K562 (cell line): ENCODE measurements around the gene ZNF750. TPM values are rescaled to one million over a fixed set of nuclear protein-coding genes. Genes with fewer than 3 reads are reported as not detected.

Experiments used
- ATAC-seq: fragments of 200-7000 bp; cut with Tn5 transposase; 3 replicates; pipeline ENCODE4 v1.9.1; 2020; ENCODE audit warnings: moderate library complexity
- BruUV-seq: library from RNA; stranded (reverse); fragments of 400-500 nt; replicated peaks from 2 replicates; lab custom pipeline; 2021; lab: Mats Ljungman, UMichigan
- CTCF ChIA-PET: fragments of 300-600 bp; formaldehyde crosslinking; extraction: SDS; loops from one replicate; lab custom pipeline; 2021; ENCODE audit warnings: low intra/inter-chr PET ratio; lab: Yijun Ruan, JAX
- POLR2A ChIA-PET: fragments of 300-600, 350-650 bp; sonication (Branson Sonifier 250); formaldehyde crosslinking; extraction: SDS; loops from one replicate; lab custom pipeline; 2021; ENCODE audit warnings: antibody characterized with exemption, inconsistent platforms; lab: Yijun Ruan, JAX
- DNase-seq, 4 experiments: peaks; one replicate each; pipeline versions ENCODE4 v3.0.0 to v3.0.0-alpha.2; 2011 to 2018; ENCODE audit warnings: low spot score in 3 of 4, mixed read lengths in 3 of 4; ENCODE audit errors: extremely low read depth in 1 of 4
- FAIRE-seq: peaks from 2 replicates; lab custom pipeline; 2011; peaks lifted over from hg19 to GRCh38; lab: Jason Lieb, UNC
- H2AFZ ChIP-seq: 2 replicates; pipeline ENCODE4 v1.6.0; 2011; ENCODE audit warnings: low read depth, low read length, control low read depth, inconsistent platforms
- H3K27ac ChIP-seq: fragments of 200-600 bp; 3 replicates; pipeline ENCODE4 v1.8.0; 2011; ENCODE audit warnings: low read depth, mild to moderate bottlenecking, control low read depth, inconsistent platforms, low read length, moderate library complexity, mixed read lengths; ENCODE audit errors: extremely low read depth
- H3K27me3 ChIP-seq, 2 experiments: fragments of 300-600 bp in 1 of 2; 2 replicates in 1 of 2; 3 replicates in 1 of 2; pipeline versions ENCODE4 v1.6.0 to v1.8.0; 2011; ENCODE audit warnings: inconsistent platforms in 2 of 2, low read length in 2 of 2, mild to moderate bottlenecking in 1 of 2, mixed read lengths in 1 of 2, moderate library complexity in 1 of 2; ENCODE audit not compliant: control insufficient read depth in 2 of 2, insufficient read depth in 2 of 2
- H3K36me3 ChIP-seq: fragments of 300-600 bp; 3 replicates; pipeline ENCODE4 v1.8.0; 2011; ENCODE audit warnings: mild to moderate bottlenecking, low read length, inconsistent platforms; ENCODE audit not compliant: control insufficient read depth, insufficient read depth
- H3K4me1 ChIP-seq, 2 experiments: fragments of 200-600 bp in 1 of 2; replicated peaks in 1 of 2; 2 replicates in 1 of 2; 3 replicates in 1 of 2; pipeline versions ENCODE4 v1.5.1 to v1.8.0; 2011; ENCODE audit warnings: inconsistent platforms in 2 of 2, low read length in 2 of 2, mild to moderate bottlenecking in 1 of 2, mixed read lengths in 1 of 2, moderate library complexity in 1 of 2; ENCODE audit not compliant: control insufficient read depth in 2 of 2, insufficient read depth in 2 of 2
- H3K4me2 ChIP-seq: 2 replicates; pipeline ENCODE4 v1.6.1; 2011; ENCODE audit warnings: low read length, control low read depth, inconsistent platforms, mixed read lengths; ENCODE audit not compliant: insufficient read depth
- H3K4me3 ChIP-seq: fragments of 200-600 bp; sonication (generic), shearing (Covaris generic); 2 replicates; pipeline ENCODE4 v1.5.1; 2016; ENCODE audit warnings: control low read depth, inconsistent platforms
- H3K79me2 ChIP-seq: fragments of 200-600 bp; 3 replicates; pipeline ENCODE4 v1.8.0; 2011; ENCODE audit warnings: low read length, inconsistent platforms; ENCODE audit not compliant: control insufficient read depth, insufficient read depth
- H3K9ac ChIP-seq, 2 experiments: 2 replicates each; pipeline versions ENCODE4 v1.6.0 to v1.6.1; 2011; ENCODE audit warnings: low read depth in 2 of 2, low read length in 2 of 2, control low read depth in 1 of 2, inconsistent platforms in 1 of 2, mild to moderate bottlenecking in 1 of 2, mixed read lengths in 1 of 2; ENCODE audit not compliant: insufficient read depth in 1 of 2
- H3K9me1 ChIP-seq: one replicate; pipeline ENCODE4 v1.6.0; 2011; ENCODE audit warnings: inconsistent platforms, mild to moderate bottlenecking, low read length, moderate library complexity; ENCODE audit not compliant: control insufficient read depth, insufficient read depth
- H3K9me3 ChIP-seq: replicated peaks from 2 replicates; pipeline ENCODE4 v1.5.1; 2011; ENCODE audit warnings: low read depth, low read length, inconsistent platforms; ENCODE audit not compliant: control insufficient read depth, insufficient read depth
- H4K20me1 ChIP-seq: replicated peaks from 2 replicates; pipeline ENCODE4 v1.6.1; 2011; ENCODE audit warnings: low read length, inconsistent platforms, mixed read lengths; ENCODE audit not compliant: control insufficient read depth, insufficient read depth
- NR4A1 ChIP-seq, 2 experiments: fragments of 250-450 bp in 1 of 2; fragments of 450-650 bp in 1 of 2; sonication (Bioruptor Pico) in 1 of 2; IDR thresholded peaks; 2 replicates each; pipeline versions ENCODE4 v1.4.0 to v1.6.1; 2016 to 2020; ENCODE audit warnings: mild to moderate bottlenecking in 2 of 2, missing compliant biosample characterization in 1 of 2, missing genetic modification characterization in 1 of 2, moderate library complexity in 1 of 2
- POLR2G ChIP-seq: fragments of 200-400 bp; formaldehyde crosslinking; IDR thresholded peaks from 2 replicates; pipeline ENCODE4 v1.6.1; 2017; ENCODE audit warnings: low read depth, mild to moderate bottlenecking, antibody characterized with exemption, low read length, moderate library complexity
- POU5F1 ChIP-seq: fragments of 150-350 bp; IDR thresholded peaks from 2 replicates; pipeline ENCODE4 v1.6.1; 2014; ENCODE audit warnings: borderline replicate concordance, low read length, low read depth, mild to moderate bottlenecking; ENCODE audit not compliant: partially characterized antibody
- PRPF4 ChIP-seq: fragments of 200-400 bp; formaldehyde crosslinking; IDR thresholded peaks from one replicate; pipeline ENCODE4 v1.6.1; 2017; ENCODE audit warnings: low read length, low read depth, mild to moderate bottlenecking; ENCODE audit not compliant: insufficient read depth, poor library complexity, severe bottlenecking
- RAD21 ChIP-seq, 2 experiments: fragments of 250-450 bp in 1 of 2; fragments of 450-650 bp in 1 of 2; sonication (Bioruptor Pico) in 1 of 2; formaldehyde crosslinking in 1 of 2; IDR thresholded peaks in 1 of 2; conservative IDR thresholded peaks in 1 of 2; 2 replicates each; pipeline versions ENCODE4 v1.4.0 to v1.8.0; 2020 to 2022; ENCODE audit warnings: mild to moderate bottlenecking in 2 of 2, moderate library complexity in 1 of 2
- RBM34 ChIP-seq: fragments of 200-400 bp; formaldehyde crosslinking; IDR thresholded peaks from 2 replicates; pipeline ENCODE4 v1.6.1; 2018; ENCODE audit warnings: low read length, borderline replicate concordance; ENCODE audit not compliant: insufficient read depth
- ZBTB33 ChIP-seq: sonication (generic); formaldehyde crosslinking; IDR thresholded peaks from 2 replicates; pipeline ENCODE4 v1.8.1; 2023; ENCODE audit warnings: mild to moderate bottlenecking, missing genetic modification reagents
- ZNF561 ChIP-seq: fragments of 450-650 bp; formaldehyde crosslinking; conservative IDR thresholded peaks from 2 replicates; pipeline ENCODE4 v1.4.0; 2020; ENCODE audit warnings: mild to moderate bottlenecking, moderate library complexity
- ZNF695 ChIP-seq: fragments of 450-650 bp; formaldehyde crosslinking; IDR thresholded peaks from 2 replicates; pipeline ENCODE4 v1.4.0; 2020; ENCODE audit warnings: mild to moderate bottlenecking, moderate library complexity
- ZNF717 ChIP-seq: fragments of 250-450 bp; sonication (Bioruptor Pico); IDR thresholded peaks from 2 replicates; pipeline ENCODE4 v1.5.0; 2021
- WGBS: fragments of 100-300 bp; shearing (Covaris generic); methylation state at CpG from one replicate; pipeline ENCODE4 v1.1.6; 2016; ENCODE audit warnings: low coverage, mixed read lengths; ENCODE audit not compliant: insufficient coverage; ENCODE audit errors: missing lambda C conversion rate; 5-methylcytosine and 5-hydroxymethylcytosine counted together
- in situ Hi-C: fragments of 300-500 bp; cut with MboI; formaldehyde crosslinking; loops from 4 replicates; pipeline ENCODE4 v1.15.0; 2018; ENCODE audit warnings: inconsistent platforms, mixed read lengths
- intact Hi-C: fragments of 100-400 bp; cut with micrococcal nuclease; formaldehyde crosslinking; loops from 2 replicates; pipeline ENCODE4 v1.14.2; 2022
- polyA plus RNA-seq, 8 experiments: library from polyadenylated mRNA; depleted of rRNA in 4 of 8; stranded (reverse) in 5 of 8; unstranded in 3 of 8; fragments of >200 nt; fragmentation: Nextera tagmentation in 2 of 8; fragmentation: Illumina TruSeq in 1 of 8; extraction: Ambion mirVana in 2 of 8; extraction: Trizol in 1 of 8; gene quantifications; 2 replicates each; pipeline versions ENCODE4 v1.2.1 to v1.2.3, GENCODE V29; 2011 to 2014; ENCODE audit warnings: inconsistent platforms in 1 of 8, missing spikeins in 1 of 8
- total RNA-seq, 7 experiments: library from RNA; depleted of rRNA in 6 of 7; stranded (reverse); fragments of >200 nt in 6 of 7; fragmentation: Illumina TruSeq in 2 of 7; extraction: Trizol in 2 of 7; gene quantifications; 2 replicates each; pipeline versions ENCODE4 v1.2.1 to v1.2.3, GENCODE V29; 2011 to 2021; ENCODE audit warnings: low replicate concordance in 1 of 7

The ZNF750 gene
- total and polyA plus RNA-seq, 9 of the 15 experiments (the other 6 are each of a cell fraction or from before 2014, with no cell fraction given): not detected

- TF ChIP-seq RBM34: no peak
- no peak for TF ChIP-seq ZNF717 (CRISPR knock-in tag)
- TF ChIP-seq RAD21 (CRISPR knock-in tag; conservative IDR thresholded peaks at IDR 0.05 in 1 of 2, IDR thresholded peaks at IDR 0.05 in 1 of 2): no peak
- TF ChIP-seq POU5F1: no peak
- no peak for TF ChIP-seq PRPF4
- no peak for TF ChIP-seq NR4A1 (CRISPR knock-in tag; IDR thresholded peaks at IDR 0.05)
- no peak for TF ChIP-seq NR4A1 (tag; IDR thresholded peaks at IDR 0.05)
- TF ChIP-seq ZBTB33 (CRISPR knock-in tag): no peak
Observed at GRCh38 chr17:82812601-82813000, 27.2 kb downstream of the ZNF750 start (continued).

- Histone ChIP-seq H3K9me3 (no peaks in the 10 kb centered on the region), H3K4me3 (no peak overlapping the region), H3K27me3 (no peaks in the 10 kb centered on the region), H3K79me2 (no peaks in the 10 kb centered on the region), H3K4me1 (peaks cover 0 to 15% of the 10 kb centered on the region in 2 experiments; a peak in 1 of 5 replicates), H3K27ac (no peak overlapping the region), H2AFZ (no peak overlapping the region), H4K20me1 (no peaks in the 10 kb centered on the region), H3K9ac (no peak overlapping the region; a peak in 1 of 4 replicates), H3K36me3 (peaks cover 73% of the 10 kb centered on the region; the same call in 2 of the 3 replicates), H3K9me1 (no peaks in the 10 kb centered on the region), H3K4me2 (no peak overlapping the region)
- no peak for FAIRE-seq
- no peak for ATAC-seq
- 84% methylated on average over 14 of the region's 15 CpGs for WGBS
- ChIA-PET CTCF (no interaction called here), POLR2A (no interaction called here)
- TF ChIP-seq POLR2G: 0 out of 2 replicates have a peak, but pooled peaks have one; percentile 24
- TF ChIP-seq ZNF695 (CRISPR knock-in tag): no peak
- no peak for TF ChIP-seq ZNF561 (CRISPR knock-in tag)
- no peak for DNase-seq
- no TSS peak for BruUV-seq
- intact Hi-C loops (no loop called here), in situ Hi-C loops (no loop called here)
Observed at GRCh38 chr17:82812058-82812457, 27.8 kb downstream of the ZNF750 start.
